Lung (tissue), 12 donors: ENCODE measurements around the gene VPS37D. TPM values are rescaled to one million over a fixed set of nuclear protein-coding genes. Genes with fewer than 3 reads are reported as not detected.

Source experiments
- ATAC-seq: fragments of 200-7000 bp; cut with Tn5 transposase; one replicate; pipeline ENCODE4 v1.9.1; 2020; ENCODE audit warnings: moderate number of reproducible peaks; ENCODE audit not compliant: insufficient read depth, low FRiP score
- DNase-seq, 3 donors: peaks; one replicate each; pipeline ENCODE4 v3.0.0-alpha.2; 2013 to 2017
- H3K27ac ChIP-seq, 2 donors: one replicate each; pipeline ENCODE4 v1.5.1; 2013; ENCODE audit warnings: mild to moderate bottlenecking in 2 of 2, moderate library complexity in 2 of 2, control low read depth in 1 of 2, inconsistent platforms in 1 of 2, low read depth in 1 of 2, low read length in 1 of 2
- H3K27me3 ChIP-seq, 3 donors: one replicate each; pipeline ENCODE4 v1.5.1; 2013; ENCODE audit warnings: low read length in 2 of 3; ENCODE audit not compliant: control insufficient read depth in 3 of 3, insufficient read depth in 3 of 3
- H3K36me3 ChIP-seq, 4 donors: one replicate each; pipeline ENCODE4 v1.5.1; 2013; ENCODE audit warnings: low read length in 4 of 4, mild to moderate bottlenecking in 1 of 4, moderate library complexity in 1 of 4; ENCODE audit not compliant: control insufficient read depth in 4 of 4, insufficient read depth in 4 of 4
- H3K4me1 ChIP-seq, 5 donors: one replicate each; pipeline ENCODE4 v1.5.1; 2013; ENCODE audit warnings: low read length in 5 of 5, mild to moderate bottlenecking in 2 of 5, moderate library complexity in 1 of 5; ENCODE audit not compliant: control insufficient read depth in 5 of 5, insufficient read depth in 5 of 5
- H3K4me3 ChIP-seq: one replicate; pipeline ENCODE4 v1.5.1; 2013; ENCODE audit warnings: mild to moderate bottlenecking, control low read depth, moderate library complexity
- H3K9ac ChIP-seq, 2 donors: one replicate each; pipeline ENCODE4 v1.5.1; 2013; ENCODE audit warnings: low read length in 2 of 2, control low read depth in 1 of 2; ENCODE audit not compliant: insufficient read depth in 1 of 2
- H3K9me3 ChIP-seq, 4 donors: one replicate each; pipeline ENCODE4 v1.5.1; 2013; ENCODE audit warnings: low read length in 3 of 4, mild to moderate bottlenecking in 1 of 4, moderate library complexity in 1 of 4; ENCODE audit not compliant: control insufficient read depth in 4 of 4, insufficient read depth in 3 of 4
- WGBS, 2 donors: extraction: QIAGEN DNeasy Blood & Tissue Kit; methylation state at CpG; one replicate each; pipeline ENCODE4 v1.1.7; 2013; 5-methylcytosine and 5-hydroxymethylcytosine counted together
- polyA plus RNA-seq, 2 donors: library from polyadenylated mRNA; stranded (reverse); fragments of 200-250 nt; gene quantifications; one replicate each; pipeline ENCODE4 v1.2.1, GENCODE V29; 2013
- total RNA-seq, 2 donors: library from RNA; depleted of rRNA in 1 of 2; stranded (reverse); fragments of >200 nt in 1 of 2; gene quantifications; one replicate each; pipeline ENCODE4 v1.2.1, GENCODE V29; 2014 to 2021
- TF ChIP-seq, protein P1 (sequence below): IDR thresholded peaks from 2 replicates; pipeline ENCODE4 v1.5.1; 2012; ENCODE audit warnings: mild to moderate bottlenecking; ENCODE audit errors: control extremely low read depth, extremely low read depth
- donor health status: control.
- donor health status: control.
- donor health status: Bipolar disorder and iron deficiency.
- donor health status: healthy.
- donor health status: DM: yes; HTN: yes; CAD: no.

The VPS37D gene
- total and polyA plus RNA-seq, 4 donors = 0.66 to 5.5 (median 1.3) TPM

DNA sequence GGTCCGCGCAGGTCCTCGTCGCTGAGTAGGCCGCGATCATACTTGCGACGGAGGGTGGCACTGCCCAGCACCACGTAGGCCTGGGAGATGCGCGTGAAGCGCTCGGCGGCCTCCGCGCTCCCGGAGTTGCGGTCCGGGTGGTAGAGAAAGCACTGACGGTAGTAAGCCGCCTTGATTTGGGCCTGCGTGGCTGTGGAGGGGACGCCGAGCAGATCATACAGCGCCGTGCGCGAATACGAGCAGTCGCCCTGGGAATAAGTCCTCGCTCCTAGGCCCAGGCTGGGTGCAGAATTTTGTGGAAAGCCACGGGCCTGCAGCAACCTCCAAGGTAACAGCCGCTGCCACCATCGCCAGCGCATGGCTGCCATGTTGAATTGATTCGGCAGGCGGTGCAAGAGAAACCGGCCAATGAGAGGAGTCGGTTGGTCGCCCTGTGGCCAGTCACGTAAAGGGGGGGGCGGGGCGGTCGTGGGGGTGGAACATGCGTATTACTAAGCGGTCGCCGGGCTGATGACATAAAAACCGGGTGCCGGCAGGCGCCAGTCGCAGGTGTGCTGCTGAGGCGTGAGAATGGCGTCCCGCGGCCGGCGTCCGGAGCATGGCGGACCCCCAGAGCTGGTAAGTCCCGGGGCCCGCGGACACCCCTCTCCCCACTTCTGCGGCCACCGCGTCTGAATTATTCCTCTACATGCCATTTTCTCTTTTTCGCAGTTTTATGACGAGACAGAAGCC lies 15.6 kb downstream of the VPS37D start, which contains the start of the genes BUD23 and DNAJC30:
Gene BUD23, plus strand, starts transcription at position 542 of the 732 bp plus-strand sequence. Its CDS starts 29 bp downstream, at position 571.
Gene DNAJC30, minus strand, starts transcription at position 398 of the 732 bp plus-strand sequence. Its CDS starts 30 bp downstream, at position 368.
- WGBS, 2 donors = 0% methylated on average over 68 of the region's 68 CpGs
- peaks cover 6 to 16% (median 12%) of the 10 kb centered on the region in 4 donors for H3K36me3 ChIP-seq
- peak within 1 kb of the TSS; percentile 99 for H3K4me3 ChIP-seq
- H3K27ac ChIP-seq = peak within 1 kb of the TSS; percentile 54 to 96
- no peaks in the 10 kb centered on the region for H3K9me3 ChIP-seq
- DNase-seq = peak; percentile 95 to 98 (median 98)
- no peaks in the 10 kb centered on the region for H3K27me3 ChIP-seq
- ATAC-seq = peak; percentile 96
- H3K9ac ChIP-seq = peak within 1 kb of the TSS; percentile 80 to 89
- peaks cover 7 to 22% (median 17%) of the 10 kb centered on the region in 5 donors for H3K4me1 ChIP-seq
- TF ChIP-seq, protein P1, sequence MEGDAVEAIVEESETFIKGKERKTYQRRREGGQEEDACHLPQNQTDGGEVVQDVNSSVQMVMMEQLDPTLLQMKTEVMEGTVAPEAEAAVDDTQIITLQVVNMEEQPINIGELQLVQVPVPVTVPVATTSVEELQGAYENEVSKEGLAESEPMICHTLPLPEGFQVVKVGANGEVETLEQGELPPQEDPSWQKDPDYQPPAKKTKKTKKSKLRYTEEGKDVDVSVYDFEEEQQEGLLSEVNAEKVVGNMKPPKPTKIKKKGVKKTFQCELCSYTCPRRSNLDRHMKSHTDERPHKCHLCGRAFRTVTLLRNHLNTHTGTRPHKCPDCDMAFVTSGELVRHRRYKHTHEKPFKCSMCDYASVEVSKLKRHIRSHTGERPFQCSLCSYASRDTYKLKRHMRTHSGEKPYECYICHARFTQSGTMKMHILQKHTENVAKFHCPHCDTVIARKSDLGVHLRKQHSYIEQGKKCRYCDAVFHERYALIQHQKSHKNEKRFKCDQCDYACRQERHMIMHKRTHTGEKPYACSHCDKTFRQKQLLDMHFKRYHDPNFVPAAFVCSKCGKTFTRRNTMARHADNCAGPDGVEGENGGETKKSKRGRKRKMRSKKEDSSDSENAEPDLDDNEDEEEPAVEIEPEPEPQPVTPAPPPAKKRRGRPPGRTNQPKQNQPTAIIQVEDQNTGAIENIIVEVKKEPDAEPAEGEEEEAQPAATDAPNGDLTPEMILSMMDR = peak; percentile 3

- Histone ChIP-seq H3K4me1 (peaks cover 7 to 20% (median 17%) of the 10 kb centered on the region in 5 donors), H3K4me3 (peak overlapping the region; percentile 94), H3K9me3 (no peaks in the 10 kb centered on the region), H3K36me3 (peaks cover 6 to 14% (median 11%) of the 10 kb centered on the region in 4 donors), H3K9ac (peak overlapping the region; percentile 80 to 89), H3K27me3 (no peaks in the 10 kb centered on the region), H3K27ac (peak overlapping the region; percentile 54 to 93)
- TF ChIP-seq, protein P1 = no peak
- WGBS, 2 donors = 27 to 28% methylated on average over 55 to 58 of the region's 58 CpGs
- ATAC-seq = no peak
- peak in 1 of 3 donors; percentile 33 for DNase-seq
Measured at GRCh38 chr7:73683788-73684693, 16.4 kb downstream of the VPS37D start.

GRCh38 chr7:73685311-73685710 lies 17.7 kb downstream of the VPS37D start:
- no peaks in the 10 kb centered on the region for H3K27me3 ChIP-seq
- no peaks in the 10 kb centered on the region for H3K9me3 ChIP-seq
- H3K27ac ChIP-seq = no peak overlapping the region
- no peak for ATAC-seq
- H3K4me1 ChIP-seq = peaks cover 7 to 20% (median 14%) of the 10 kb centered on the region in 5 donors
- peaks cover 8 to 14% (median 12%) of the 10 kb centered on the region in 4 donors for H3K36me3 ChIP-seq
- no peak for DNase-seq
- no peak overlapping the region for H3K4me3 ChIP-seq
- TF ChIP-seq, protein P1 = no peak
- 95 to 97% methylated on average over 18 of the region's 18 CpGs for WGBS, 2 donors
- no peak overlapping the region for H3K9ac ChIP-seq
